ENCODE results near the gene RPL28.

Gene RPL28

DNA sequence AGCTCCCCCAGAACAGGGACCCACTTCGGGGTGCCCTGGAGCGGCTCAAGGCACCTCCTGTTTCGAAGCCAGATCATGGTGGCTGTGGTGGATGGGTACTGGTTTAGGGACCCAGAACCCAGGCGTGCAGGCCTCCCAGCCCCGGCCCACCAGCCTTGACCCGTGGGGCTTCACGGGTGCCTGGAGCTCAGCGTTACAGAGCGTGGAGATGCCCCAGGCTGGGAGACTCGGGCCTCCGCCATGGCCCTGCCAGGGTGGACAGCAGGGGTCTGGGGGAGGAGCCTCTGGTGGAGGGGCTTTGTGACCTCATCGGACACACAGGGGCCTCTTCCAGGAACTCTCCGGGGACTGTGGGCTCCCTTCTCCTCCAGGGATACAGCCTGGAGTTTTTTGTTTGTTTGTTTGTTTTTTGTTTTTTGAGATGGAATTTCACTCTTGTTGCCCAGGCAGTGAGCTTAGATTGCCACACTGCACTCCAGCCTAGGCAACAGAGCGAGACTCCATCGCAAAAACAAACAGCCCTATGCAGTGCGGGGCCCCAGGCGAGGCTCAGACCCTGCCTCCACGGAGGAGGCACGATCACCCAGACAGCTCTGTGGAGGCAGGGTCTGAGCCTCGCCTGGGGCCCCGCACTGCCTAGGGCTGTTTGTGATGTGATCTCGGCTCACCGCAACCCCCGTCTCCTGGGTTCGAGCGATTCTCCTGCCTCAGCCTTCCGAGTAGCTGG, 22.6 kb upstream of the RPL28 start, which contains the start of gene GARIN5B:
Gene GARIN5B, minus strand, starts transcription at position 271 of the 727 bp plus-strand sequence. Its CDS starts 194 bp downstream, at position 77.
- no peak within 1 kb of the TSS for H3K4me3 ChIP-seq (ENCODE audit: low read depth, low read length)
- no peak for TF ChIP-seq CTCF (IDR thresholded peaks at IDR 0.05; ENCODE audit: borderline replicate concordance, insufficient read depth, low read depth, low read length)

GRCh38 chr19:55365245-55365644, 20.5 kb upstream of the RPL28 start:
- no peak for TF ChIP-seq CTCF (IDR thresholded peaks at IDR 0.05; ENCODE audit: borderline replicate concordance, insufficient read depth, low read depth, low read length)
- H3K4me3 ChIP-seq (ENCODE audit: low read depth, low read length) = no peak overlapping the region

DNA sequence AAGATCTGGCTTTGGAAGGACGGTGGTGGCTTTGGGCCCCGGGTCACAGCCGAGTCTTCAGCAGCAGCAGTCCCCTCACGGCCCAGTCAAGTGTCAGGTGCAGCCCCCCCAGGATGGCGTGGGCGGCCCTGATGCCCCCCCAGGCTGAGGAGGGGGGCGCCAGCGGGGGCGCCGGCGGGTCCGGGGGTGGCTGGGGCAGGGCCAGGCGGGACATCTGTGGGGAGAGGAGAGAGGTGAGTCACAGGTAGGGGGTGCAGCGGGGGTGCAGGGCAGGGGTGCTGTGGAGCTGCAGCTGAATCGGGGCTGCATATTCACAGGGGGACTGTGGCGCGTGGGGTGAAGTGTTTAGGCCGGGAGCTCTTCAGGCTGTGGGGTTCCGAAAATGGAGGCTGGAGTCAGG, 19.8 kb upstream of the RPL28 start:
- no peak overlapping the region for H3K4me3 ChIP-seq (ENCODE audit: low read depth, low read length)
- no peak for TF ChIP-seq CTCF (IDR thresholded peaks at IDR 0.05; ENCODE audit: borderline replicate concordance, insufficient read depth, low read depth, low read length)

GRCh38 chr19:55366790-55367189, 18.9 kb upstream of the RPL28 start:
- no peak overlapping the region for H3K4me3 ChIP-seq (ENCODE audit: low read depth, low read length)
- TF ChIP-seq CTCF (IDR thresholded peaks at IDR 0.05; ENCODE audit: borderline replicate concordance, insufficient read depth, low read depth, low read length) = no peak

GRCh38 chr19:55368106-55368505, 17.6 kb upstream of the RPL28 start:
- no peak overlapping the region for H3K4me3 ChIP-seq (ENCODE audit: low read depth, low read length)
- TF ChIP-seq CTCF (IDR thresholded peaks at IDR 0.05; ENCODE audit: borderline replicate concordance, insufficient read depth, low read depth, low read length) = no peak

- TF ChIP-seq CTCF (IDR thresholded peaks at IDR 0.05; ENCODE audit: borderline replicate concordance, insufficient read depth, low read depth, low read length) = no peak
- H3K4me3 ChIP-seq (ENCODE audit: low read depth, low read length) = no peak overlapping the region
Observed at GRCh38 chr19:55368701-55369563, 16.8 kb upstream of the RPL28 start.
